ENCODE measurements around the gene ZNF770.

DNA sequence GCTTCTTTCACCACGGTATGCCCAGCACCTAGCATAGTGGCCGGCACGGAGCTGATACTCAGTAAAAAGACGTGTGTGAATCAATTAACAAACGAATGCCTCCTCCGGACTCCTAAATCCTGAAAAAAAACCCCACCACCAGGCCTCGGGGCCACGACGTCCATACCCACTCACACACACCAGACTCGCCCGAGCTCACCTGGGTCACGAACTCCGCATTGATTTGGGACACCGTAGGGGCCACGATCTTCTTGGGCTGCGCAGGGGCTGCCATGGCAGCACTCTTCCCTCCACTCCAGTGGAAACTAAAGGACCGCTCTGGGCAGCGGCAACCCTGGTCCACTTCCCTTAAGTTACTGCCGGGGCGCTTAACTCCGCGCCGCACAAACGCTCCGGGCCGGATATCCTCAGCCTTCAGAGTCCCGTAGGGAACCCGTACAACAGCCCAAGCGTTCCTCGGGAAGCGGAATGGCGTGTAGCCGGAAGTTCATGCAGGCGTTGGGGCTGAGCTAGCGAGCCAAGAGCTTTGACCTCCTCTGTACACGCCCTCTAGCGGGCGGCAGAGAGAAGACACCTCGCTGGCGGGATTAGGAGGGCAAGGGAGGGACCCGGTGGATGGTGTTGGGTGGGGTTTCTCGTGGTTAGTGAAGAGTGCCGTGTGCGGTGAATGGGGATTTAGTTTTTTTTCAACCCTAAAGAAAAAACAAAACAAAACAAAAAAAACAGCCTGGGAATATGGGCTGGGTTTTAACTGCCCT is 18.6 kb downstream of the ZNF770 start, which contains the start of gene AQR:
- peak; percentile 93 for TF ChIP-seq POLR2A (IDR thresholded peaks at IDR 0.05; ENCODE audit: low read length)
- no peak for TF ChIP-seq GATA1 (IDR thresholded peaks at IDR 0.05; ENCODE audit: low read depth, low read length)
